Bronchial epithelial cell (primary cell): ENCODE results near the gene TRERF1. TPM values are rescaled to one million over a fixed set of nuclear protein-coding genes. Genes with fewer than 3 reads are reported as not detected.
"Not testable (repeated sequence)": the region's sequence is repeated elsewhere in the genome, so short reads cannot be mapped to it uniquely, and the experiment has no call there.

ENCODE experiments used
- DNase-seq: peaks from one replicate; pipeline ENCODE4 v3.0.0-alpha.2; 2010; ENCODE audit warnings: low read depth
- FAIRE-seq: peaks from 2 replicates; lab custom pipeline; 2011; peaks lifted over from hg19 to GRCh38; lab: Jason Lieb, UNC
- H3K27me3 ChIP-seq: 2 replicates; pipeline ENCODE4 v1.5.1; 2011; ENCODE audit warnings: low read length; ENCODE audit not compliant: control insufficient read depth, insufficient read depth
- H3K36me3 ChIP-seq: 2 replicates; pipeline ENCODE4 v1.5.1; 2011; ENCODE audit warnings: low read length; ENCODE audit not compliant: control insufficient read depth, insufficient read depth
- H3K4me3 ChIP-seq: 2 replicates; pipeline ENCODE4 v1.5.1; 2011; ENCODE audit warnings: mild to moderate bottlenecking, low read depth, low read length, control low read depth
- total RNA-seq: library from RNA; depleted of rRNA; stranded (reverse); fragments of >200 nt; gene quantifications from 2 replicates; pipeline ENCODE4 v1.2.1, GENCODE V29; 2014
- TF ChIP-seq, protein P1 (sequence below): IDR thresholded peaks from 2 replicates; pipeline ENCODE4 v1.5.1; 2011; ENCODE audit warnings: mild to moderate bottlenecking, moderate library complexity, low read length, control low read depth, inconsistent platforms; ENCODE audit not compliant: insufficient read depth, severe bottlenecking

The TRERF1 gene
- total RNA-seq, 1 donor from 2014 or later = 1.8 TPM

DNA sequence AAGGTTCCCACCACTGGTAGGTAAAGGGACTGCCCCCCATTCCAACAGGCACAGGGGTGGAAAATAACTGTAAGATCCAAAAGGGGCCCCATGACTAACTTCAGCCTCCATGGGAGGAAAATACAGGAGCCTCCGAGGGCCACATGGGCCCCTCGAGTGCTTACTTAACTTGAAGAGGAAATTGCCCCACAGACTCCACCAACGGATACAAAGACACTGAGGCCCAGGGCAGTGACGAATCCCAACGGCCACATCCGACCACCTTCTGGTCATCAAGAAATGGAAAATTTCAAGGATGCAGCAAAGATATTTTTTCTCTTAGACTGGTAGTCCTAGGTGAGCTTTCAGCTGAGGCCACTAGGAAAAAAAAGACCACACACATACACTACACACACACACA, 118.1 kb downstream of the TRERF1 start:
- no peak overlapping the region for H3K4me3 ChIP-seq
- TF ChIP-seq, protein P1, sequence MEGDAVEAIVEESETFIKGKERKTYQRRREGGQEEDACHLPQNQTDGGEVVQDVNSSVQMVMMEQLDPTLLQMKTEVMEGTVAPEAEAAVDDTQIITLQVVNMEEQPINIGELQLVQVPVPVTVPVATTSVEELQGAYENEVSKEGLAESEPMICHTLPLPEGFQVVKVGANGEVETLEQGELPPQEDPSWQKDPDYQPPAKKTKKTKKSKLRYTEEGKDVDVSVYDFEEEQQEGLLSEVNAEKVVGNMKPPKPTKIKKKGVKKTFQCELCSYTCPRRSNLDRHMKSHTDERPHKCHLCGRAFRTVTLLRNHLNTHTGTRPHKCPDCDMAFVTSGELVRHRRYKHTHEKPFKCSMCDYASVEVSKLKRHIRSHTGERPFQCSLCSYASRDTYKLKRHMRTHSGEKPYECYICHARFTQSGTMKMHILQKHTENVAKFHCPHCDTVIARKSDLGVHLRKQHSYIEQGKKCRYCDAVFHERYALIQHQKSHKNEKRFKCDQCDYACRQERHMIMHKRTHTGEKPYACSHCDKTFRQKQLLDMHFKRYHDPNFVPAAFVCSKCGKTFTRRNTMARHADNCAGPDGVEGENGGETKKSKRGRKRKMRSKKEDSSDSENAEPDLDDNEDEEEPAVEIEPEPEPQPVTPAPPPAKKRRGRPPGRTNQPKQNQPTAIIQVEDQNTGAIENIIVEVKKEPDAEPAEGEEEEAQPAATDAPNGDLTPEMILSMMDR = no peak
- no peaks in the 10 kb centered on the region for H3K27me3 ChIP-seq
- no peaks in the 10 kb centered on the region for H3K36me3 ChIP-seq
- DNase-seq = no peak
- FAIRE-seq = no peak

DNA sequence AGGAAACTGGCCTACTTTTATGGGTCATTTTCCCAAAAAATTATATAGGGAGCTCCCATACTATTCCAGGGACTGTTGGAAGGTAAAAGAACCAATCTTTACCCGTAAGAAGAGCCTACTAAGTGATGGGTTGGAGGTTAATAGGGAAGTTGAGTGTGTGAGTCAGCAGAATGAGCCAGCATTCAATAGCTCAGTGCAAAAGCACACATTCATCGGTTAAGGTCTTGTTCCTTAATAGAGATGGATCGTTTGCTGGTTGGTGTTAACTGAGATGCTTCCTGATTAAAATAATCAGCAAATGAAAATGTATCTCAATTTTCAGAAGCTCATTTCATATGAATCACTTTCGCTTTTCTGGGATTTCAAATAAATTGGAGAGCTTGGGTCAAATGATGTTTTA, 118.8 kb downstream of the TRERF1 start:
- DNase-seq (no peak), FAIRE-seq (no peak)
- Histone ChIP-seq H3K4me3 (no peak overlapping the region), H3K27me3 (no peaks in the 10 kb centered on the region), H3K36me3 (no peaks in the 10 kb centered on the region)
- TF ChIP-seq, protein P1 = no peak

DNA sequence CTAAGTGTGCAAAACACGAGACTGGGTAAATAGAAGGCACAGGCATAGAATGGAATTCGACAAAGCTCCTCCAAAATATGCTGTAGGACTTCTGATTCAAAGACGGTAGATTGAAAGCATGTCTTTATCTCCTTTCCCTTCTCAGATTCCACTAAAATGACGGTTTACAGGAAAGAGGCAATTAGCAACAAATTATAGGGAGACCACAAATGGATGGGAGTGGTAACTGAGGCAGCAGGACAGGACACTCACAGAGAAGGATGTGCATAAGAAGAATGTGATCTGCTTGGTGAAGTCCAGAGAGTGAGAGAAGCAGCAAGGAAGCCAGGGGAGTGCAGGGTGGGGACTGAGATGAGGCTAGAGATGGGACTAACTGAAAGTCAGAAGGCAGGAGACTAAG, 120.7 kb downstream of the TRERF1 start:
- TF ChIP-seq, protein P1 = no peak
- H3K27me3 ChIP-seq = no peaks in the 10 kb centered on the region
- FAIRE-seq (no peak), DNase-seq (no peak)
- no peaks in the 10 kb centered on the region for H3K36me3 ChIP-seq
- H3K4me3 ChIP-seq = no peak overlapping the region

DNA sequence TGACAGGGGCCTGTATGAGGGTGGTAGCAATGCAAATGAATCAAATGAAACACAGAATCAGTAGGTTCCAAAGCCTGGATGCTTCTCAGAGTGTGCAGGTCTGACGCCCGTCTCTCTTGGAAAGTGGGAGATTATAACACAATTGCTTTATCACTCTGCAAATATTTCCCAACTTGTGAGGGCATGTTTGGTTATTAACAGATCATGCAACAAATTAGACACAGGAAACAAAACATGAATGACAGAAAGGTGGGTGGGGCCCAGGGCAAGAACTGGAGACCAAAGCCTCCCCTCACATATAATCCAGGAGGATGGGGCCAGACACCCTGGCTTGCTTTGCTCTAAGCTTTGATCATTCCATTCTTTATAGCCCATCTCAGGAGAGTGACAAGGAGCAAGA, 125.5 kb downstream of the TRERF1 start:
- H3K4me3 ChIP-seq = no peak overlapping the region
- no peaks in the 10 kb centered on the region for H3K36me3 ChIP-seq
- FAIRE-seq (peak; percentile 89), DNase-seq (peak; percentile 97)
- H3K27me3 ChIP-seq = no peaks in the 10 kb centered on the region
- TF ChIP-seq, protein P1 = no peak

DNA sequence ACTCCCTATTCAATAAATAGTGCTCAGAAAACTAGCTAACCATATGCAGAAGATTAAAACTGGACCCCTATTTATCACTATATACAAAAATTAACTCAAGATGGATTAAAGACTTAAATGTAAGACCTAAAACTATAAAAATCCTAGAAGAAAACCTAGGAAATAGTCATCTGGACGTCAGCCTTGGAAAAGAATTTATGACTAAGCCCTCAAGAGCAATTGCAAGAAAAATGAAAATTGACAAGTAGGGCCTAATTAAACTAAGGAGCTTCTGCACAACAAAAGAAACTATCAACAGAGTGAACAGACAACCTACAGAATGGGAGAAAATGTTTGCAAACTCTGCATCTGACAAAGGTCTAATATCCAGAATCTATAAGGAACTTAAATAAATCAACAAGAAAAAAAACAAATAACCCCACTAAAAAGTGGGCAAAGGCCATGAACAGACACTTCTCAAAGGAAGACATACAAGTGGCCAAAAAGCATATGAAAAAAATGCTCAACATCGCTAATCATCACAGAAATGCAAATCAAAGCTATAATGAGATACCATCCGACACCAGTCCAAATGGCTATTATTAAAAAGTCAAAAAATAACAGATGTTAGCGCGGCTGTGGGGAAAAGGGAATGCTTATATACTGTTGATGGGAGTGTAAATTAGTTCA, 126.9 kb downstream of the TRERF1 start:
- H3K36me3 ChIP-seq, H3K4me3 ChIP-seq, FAIRE-seq, DNase-seq, H3K27me3 ChIP-seq: not testable (repeated sequence)

DNA sequence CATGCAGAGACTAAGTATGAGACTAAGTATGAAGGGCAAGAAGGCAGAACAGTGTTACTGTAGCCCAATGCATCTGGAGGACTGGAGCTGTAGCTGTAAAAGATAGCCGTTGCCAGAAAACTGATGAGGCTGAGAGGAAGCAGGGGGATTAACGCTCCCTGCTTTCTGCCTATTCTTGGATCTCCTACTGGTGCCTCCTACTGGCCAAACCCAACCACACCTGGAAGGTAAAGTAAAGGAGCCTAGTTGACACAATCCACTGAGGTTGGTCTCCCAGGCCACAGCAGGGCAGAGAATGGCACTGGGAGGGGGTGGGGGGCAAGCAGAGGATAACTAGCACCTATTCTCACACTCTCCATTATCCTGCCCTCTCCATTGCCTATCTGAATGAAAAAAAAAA, 129.1 kb downstream of the TRERF1 start:
- H3K27me3 ChIP-seq = no peaks in the 10 kb centered on the region
- no peak overlapping the region for H3K4me3 ChIP-seq
- FAIRE-seq (no peak), DNase-seq (no peak)
- H3K36me3 ChIP-seq = no peaks in the 10 kb centered on the region
- TF ChIP-seq, protein P1 = peak; percentile 3
